Astrocyte of the hippocampus (primary cell): ENCODE results near the gene IL1F10.

Experiments used
- DNase-seq: peaks from one replicate; pipeline ENCODE4 v3.0.0; 2011; ENCODE audit warnings: low read depth, low spot score

IL1F10 gene, protein sequence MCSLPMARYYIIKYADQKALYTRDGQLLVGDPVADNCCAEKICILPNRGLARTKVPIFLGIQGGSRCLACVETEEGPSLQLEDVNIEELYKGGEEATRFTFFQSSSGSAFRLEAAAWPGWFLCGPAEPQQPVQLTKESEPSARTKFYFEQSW

GRCh38 chr2:113067681-113068080, at the start of gene IL1F10:
Gene IL1F10 (plus strand): TSS chr2:113067970. CDS start chr2:113072739, 4,769 bp downstream.
- DNase-seq, result no peak

- DNase-seq, result no peak
These were observed 49.3 kb upstream of the IL1F10 start for GRCh38 chr2:113018509-113018908.

GRCh38 chr2:113021312-113021711, 46.5 kb upstream of the IL1F10 start:
- no peak for DNase-seq

GRCh38 chr2:113024764-113025163, 43.0 kb upstream of the IL1F10 start:
- DNase-seq, result no peak

DNA sequence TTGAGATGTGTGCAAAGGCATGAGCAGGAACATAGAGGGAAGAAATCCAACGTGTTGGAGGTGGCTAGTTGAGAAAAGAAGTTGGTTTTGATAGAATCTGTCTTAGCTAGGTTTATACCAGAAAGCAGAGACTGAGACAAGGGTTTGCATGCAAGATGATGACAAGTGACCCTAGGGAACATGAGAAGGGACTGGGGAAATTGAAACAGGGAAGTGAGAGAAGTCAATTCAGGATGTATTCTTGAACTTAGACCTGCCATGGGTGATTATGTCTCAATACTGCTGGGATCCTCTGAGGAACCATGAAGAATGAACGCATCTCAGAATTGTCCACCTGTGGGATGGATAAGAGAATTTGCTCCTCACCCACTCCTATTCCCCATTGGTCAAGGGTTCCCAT, 42.0 kb upstream of the IL1F10 start:
- no peak for DNase-seq

- DNase-seq, result no peak
These were observed 40.1 kb upstream of the IL1F10 start for GRCh38 chr2:113027691-113028090.

- no peak for DNase-seq
These were observed 39.7 kb upstream of the IL1F10 start for GRCh38 chr2:113028112-113028511.

- DNase-seq, result no peak
These were observed 35.0 kb upstream of the IL1F10 start for GRCh38 chr2:113032737-113033136.

DNA sequence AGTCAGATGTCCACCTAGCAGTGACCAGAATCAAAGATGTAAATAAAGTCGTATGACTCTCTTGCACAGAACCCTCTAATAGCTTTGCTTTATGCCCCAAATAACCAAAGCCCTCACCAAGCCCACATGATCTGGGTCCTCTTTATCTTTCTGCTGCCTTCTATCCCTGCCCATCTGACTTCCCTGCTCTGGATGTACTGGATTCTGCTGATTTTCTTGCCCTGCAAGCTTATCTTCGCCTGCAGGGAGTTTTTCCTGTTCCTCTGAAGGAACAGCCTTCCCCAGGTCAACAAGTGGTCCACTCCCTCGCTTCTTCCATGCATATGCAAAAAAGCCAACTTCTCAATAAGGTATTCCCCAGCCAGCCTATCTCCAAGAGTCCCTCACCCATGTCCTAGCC, 33.8 kb upstream of the IL1F10 start:
- no peak for DNase-seq

GRCh38 chr2:113036763-113037162, 31.0 kb upstream of the IL1F10 start:
- DNase-seq, result no peak

DNA sequence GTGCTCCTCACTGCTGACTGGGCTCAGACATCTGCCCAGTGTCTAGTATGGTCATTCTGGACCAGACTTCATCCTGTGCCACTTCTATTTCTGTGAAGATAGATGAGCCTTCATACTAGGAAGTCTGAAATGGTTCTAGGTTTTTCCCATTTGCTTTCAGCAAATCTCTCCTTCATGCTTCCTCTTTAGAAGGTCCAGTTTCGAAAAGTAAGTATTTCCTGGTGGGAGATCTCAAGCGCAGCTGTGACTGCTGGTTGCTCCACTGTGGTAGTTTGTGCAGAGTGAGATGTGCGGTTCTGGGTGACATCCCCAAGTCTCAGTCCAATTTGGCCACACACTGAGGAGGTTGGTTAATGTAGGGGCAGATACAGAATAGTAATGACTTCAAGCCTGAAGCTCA, 29.5 kb upstream of the IL1F10 start:
- DNase-seq, result no peak

DNA sequence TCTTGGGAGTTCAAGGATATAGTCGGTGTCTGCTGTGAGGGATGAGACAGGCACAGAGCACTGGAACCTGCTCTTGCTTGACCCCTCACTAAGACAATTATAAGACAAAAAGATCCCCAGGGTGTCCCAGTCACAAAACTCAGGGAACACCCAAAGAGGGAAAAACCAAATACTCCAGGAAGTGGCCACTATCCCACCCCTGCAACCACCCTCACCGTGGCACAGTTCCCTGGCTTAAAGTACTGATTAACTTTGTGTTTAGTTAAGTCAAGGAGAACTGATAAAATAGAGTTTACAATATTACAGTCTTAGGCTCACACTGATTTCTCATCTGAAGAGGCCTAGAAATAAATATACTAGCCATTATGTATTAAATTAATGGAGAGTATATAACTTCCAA, 28.6 kb upstream of the IL1F10 start:
- DNase-seq, result no peak

- no peak for DNase-seq
These were observed 28.1 kb upstream of the IL1F10 start for GRCh38 chr2:113039719-113040118.

- no peak for DNase-seq
These were observed 25.9 kb upstream of the IL1F10 start for GRCh38 chr2:113041871-113042270.

DNA sequence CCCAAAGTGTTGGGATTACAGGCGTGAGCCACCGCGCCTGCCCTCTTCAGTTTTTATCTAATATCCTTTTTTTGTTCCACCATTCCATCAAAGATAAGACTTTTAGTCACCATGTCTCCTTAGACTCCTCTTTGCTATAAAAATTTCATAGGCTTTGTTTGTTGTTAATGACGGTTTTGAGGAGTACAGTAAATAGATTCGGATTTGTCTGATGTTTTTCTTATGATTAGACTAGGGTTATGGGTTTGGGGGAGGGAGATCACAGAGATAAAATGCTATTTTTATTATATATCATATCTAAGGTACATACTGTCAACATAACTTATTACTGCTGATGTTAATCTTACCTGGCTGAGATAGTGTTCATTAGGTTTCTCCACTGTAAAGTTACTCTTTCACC, 21.3 kb upstream of the IL1F10 start:
- no peak for DNase-seq

DNA sequence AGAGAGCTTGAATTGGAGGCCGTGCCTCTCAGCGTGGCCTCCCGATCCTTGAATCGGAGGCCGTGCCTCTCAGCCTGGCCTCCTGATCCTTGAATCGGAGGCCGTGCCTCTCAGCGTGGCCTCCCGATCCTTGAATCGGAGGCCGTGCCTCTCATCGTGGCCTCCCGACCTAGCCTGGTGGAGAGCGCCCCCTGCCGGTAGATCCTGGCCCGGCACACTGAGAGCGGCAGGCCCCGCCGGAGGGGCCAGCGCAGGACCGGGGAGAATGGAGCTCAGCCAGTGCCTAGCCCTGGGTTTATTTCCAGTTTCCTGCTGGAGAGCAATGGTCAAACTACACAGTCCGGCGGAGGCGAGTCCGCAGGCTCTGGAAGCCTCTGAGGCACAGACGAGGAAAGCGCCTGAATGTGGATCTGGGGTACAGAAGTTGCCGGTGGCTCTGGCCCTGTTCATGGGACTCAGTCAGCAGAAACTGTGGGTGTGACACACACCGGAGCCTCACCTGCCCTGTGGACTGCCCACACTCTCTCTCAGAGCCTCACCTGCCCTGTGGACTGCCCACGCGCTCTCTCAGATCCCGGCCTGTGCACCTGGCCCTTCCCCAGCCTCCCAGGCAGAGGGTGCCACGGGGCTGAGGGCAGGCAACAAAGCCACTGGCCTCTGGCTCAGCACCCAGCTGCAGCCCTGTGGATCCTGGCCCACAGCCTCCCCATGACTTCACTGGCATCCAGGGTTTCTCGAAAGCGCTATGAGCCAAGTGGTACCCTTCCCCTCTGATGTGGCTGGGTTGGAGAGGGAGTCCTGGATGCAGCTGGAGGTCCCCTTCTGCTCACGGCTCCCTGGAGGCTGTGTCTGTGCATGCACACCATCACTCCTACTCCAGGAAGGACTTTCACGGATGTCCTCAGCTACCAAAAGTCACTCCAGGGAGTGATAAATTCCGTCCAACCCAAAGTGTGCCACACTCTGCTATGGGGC, 16.6 kb upstream of the IL1F10 start:
- no peak for DNase-seq

DNA sequence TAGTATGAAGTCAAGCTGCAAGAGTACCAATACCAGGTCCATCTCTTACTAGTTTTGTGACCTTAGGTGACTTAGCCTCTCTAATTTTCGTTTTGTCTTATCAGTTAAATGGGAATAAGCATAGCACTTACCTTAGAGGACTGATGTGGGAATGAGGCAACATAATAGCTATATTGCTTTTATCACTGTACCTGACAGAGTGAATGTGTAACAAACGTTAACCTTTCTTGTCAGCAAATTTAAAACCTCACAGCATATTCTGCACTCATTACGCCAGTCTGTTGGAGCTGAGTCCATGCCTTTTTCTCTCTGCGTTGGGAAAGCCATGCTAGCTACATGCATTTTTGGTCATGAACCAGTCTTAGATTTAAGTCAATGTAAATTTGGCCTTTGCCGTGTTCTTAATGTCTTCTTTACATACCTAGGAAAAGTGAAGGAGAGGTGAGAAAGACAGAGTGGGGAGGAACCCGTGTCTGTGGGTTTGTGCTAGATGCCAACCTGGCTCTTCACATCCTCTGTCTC, 15.3 kb upstream of the IL1F10 start, which contains the start of gene IL36B:
TSS of gene IL36B (minus strand) at position 472 of the 522 bp plus-strand sequence.
- no peak for DNase-seq

DNA sequence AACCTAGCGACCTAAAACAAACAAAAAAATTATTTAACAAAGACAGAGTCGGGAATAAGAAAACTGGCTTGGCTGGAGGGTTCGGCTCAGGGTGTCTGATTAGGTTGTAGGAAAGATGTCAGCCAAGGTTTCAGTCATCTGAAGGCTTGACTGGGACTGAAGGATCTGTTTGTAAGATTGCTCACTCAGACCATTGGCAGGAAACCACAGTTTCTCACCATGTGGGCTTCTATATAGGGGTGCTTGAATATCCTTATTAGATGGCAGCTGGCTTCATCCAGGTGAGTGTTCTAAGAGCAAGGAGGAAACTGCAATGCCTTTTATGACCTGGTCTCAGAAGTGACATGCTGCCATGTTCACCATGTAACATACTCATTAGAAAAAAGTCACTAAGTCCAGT, 14.1 kb upstream of the IL1F10 start:
- DNase-seq, result no peak

DNA sequence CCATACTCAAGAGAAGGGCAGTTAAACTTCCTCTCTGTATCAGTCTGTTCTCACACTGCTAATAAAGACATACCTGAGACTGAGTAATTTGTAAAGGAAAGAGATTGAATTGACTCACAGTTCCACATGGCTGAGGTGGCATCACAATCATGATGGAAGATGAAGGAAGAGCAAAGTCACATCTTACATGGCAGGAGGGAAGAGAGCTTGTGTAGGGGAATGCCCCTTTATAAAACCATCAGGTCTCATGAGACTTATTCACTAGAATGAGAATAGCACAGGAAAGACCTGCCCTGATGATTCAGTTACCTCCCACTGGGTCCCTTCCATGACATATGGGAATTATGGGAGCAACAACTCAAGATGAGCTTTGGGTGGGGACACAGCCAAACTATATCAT, 13.7 kb upstream of the IL1F10 start:
- DNase-seq, result no peak

DNA sequence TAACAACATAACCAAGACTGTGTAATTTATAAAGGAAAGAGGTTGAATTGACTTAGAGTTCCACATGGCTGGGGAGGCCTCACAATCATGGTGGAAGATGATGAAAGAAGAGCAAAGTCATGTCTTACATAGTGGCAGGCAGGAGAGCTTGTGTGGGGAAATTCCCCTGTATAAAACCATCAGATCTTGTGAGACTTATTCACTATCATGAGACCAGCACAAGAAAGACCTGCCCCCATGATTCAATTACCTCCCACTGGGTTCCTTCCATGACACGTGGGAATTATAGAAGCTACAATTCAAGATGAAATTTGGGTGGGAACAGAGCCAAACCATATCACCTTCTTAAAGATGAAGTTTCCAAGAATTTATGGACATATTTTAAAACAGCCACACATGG, 11.2 kb upstream of the IL1F10 start:
- no peak for DNase-seq

GRCh38 chr2:113057117-113057516, 10.7 kb upstream of the IL1F10 start:
- no peak for DNase-seq

DNA sequence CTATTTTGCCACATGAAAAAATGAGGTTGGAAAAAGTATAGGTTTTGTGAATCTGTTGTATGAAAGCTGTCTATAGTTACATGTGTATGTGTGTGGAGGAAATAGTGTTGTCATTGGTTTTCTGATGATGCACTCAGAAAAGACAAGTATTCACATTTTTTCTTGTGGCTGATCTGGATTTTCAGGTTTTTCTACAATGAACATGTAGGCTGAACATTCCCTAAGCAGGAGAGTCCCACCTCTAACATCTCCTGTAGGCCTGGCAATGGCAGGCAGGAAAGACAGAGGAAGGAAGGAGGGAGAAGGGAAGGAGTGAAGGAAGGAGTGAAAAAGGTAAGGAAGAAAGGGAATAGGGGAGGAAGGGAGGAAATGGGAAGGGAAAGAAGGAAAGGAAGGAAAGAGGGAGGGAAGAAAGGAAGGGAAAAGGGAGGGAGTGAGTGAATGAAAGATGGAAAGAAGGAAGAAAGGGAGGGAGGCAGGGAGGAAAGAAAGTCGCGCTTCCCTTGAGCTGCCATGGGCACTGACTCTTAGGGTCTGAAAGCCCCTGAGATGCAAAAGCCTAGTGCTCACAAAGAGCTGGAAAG, 9.3 kb upstream of the IL1F10 start:
- no peak for DNase-seq
